ENCODE measurements around the gene KLF3.

KLF3 gene

DNA sequence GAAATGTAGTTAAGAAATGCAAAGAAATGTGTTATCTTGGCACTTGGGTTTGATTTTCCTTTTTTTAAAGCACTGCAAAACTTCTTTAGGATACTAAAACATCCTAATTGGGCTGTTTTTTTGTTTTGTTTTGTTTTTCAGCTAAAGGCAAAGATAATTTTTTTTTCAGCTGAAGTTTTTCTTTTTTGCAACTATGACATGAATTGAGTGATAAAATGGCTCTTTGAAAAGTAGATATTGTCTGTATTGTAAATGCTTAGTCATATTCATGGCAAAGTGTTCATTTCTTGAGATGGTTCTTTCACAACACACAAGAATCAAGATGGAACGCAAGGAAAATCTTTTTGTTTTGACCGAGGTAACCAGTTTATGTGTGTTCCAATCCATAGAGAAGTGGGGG, 35.1 kb downstream of the KLF3 start:
- DNase-seq, result no peak

DNA sequence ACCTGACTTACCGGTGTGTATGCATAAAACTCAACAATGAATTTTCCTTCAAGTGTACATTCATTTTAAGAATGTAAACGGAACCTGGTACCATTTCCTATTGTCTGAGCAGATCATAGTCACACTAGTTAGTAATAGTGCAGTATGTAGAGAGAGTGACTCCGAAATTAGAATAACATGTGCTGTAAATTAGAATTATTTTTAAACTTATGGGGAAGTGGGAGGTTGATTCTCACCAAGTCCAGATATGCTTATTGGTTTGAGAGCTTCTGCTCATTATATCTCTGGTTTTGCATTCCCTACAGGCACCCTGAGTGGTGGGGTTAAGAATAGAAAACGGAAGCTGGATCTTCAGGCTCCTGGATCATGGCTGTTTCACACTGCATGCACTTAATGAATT, 39.6 kb downstream of the KLF3 start:
- DNase-seq, result no peak

DNA sequence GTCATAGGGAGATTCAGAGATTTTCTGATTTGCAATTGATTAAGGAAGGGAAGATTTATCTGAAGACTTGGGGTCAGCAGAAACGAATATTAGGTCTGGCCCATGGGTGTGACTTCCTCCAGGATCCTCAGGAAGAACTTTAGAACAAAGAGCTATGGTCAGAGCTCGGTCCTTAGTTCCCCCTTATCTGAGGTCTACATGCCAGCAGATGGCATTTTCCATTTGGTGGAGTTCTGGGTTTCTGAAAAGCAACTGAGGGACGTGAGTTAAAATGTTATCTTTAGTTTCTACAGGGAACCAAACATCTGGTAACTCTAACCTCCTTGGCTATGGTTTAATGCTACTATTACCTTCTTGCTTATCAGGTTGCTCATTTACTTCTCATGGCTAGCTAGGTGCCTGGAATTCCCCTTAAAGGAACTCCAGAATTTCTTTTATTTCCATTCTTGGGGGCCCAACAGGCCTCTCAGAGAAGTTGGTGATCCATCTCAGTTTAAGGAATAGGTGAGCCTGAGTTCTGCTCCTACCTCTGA, 40.7 kb downstream of the KLF3 start:
- no peak for DNase-seq

DNA sequence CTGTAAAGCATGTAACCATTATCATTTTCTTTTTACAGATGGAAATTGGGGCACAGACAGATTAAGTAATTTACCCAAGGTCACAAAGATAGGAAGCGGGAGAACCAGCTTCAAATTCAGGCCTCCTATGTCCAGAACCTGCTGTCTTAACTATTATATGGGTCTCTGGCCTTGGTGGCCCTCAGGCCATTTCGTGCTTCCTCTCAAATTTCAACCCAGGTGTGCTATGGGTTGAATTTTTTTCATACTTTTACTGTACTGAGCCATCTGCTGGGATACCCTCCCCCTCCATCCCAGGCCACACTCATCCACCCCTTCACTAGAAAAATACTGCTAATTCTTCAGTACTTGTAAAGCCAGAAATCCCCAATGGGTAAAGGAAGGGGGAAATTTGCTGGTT, 42.3 kb downstream of the KLF3 start:
- DNase-seq, result no peak

- no peak for DNase-seq
Measured at GRCh38 chr4:38710053-38710452, 46.1 kb downstream of the KLF3 start.

DNA sequence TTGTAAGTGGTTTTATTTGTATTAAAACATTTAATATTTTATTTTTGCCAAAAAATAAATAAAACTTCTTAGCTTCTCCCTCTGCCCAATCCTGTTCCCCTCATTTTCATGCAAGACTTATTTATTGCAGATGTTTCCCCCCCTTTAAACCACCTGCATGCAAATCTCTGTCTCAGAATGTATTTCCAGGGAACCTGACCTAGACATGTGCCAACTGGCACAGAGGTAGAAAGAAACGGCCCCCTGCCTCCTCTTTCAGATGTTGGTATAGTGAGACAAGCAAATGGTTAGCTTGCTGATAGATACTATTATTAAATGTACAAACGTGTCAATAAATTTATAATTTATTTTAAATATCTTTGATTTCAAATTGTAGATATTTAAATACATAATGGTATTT, 47.1 kb downstream of the KLF3 start:
- no peak for DNase-seq

DNA sequence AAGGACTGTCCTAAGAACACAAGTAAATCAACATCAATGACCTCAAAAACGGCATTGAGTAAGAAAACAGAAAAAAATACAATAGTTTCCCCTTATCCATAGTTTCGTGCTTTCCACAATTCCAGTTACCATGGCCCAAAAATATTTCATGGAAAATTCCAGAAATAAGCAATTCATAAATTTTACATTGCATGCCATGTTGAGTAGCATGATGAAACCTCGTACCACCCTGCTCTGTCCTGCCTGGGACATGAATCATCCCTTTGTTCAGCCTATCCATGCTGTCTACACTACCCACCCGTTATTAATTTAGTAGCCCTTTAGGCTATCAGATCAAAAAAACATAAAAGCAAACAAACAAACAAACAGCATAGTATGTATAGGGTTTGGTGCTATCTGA, 51.1 kb downstream of the KLF3 start:
- DNase-seq, result no peak

DNA sequence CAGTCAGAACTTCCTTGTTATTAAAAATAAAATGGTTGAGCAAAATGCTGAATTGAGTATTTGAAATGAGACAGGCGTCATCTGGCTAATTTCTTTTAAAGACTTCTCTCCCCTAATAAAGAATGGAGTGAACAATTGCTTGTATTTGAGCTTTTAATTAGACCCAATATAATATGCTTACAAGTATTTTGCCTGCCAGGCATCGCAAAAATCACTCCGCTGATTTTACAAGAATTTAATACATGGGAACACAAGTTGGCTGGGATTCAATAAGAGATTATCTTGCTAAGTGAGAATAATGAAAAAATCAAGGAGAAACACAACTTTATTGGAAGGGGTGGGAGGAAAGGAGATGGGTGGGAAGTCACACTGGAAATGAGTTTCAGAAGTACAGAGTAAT, 52.3 kb downstream of the KLF3 start:
- no peak for DNase-seq

- DNase-seq, result no peak
Measured at GRCh38 chr4:38717604-38718003, 53.6 kb downstream of the KLF3 start.

GRCh38 chr4:38723114-38723513, 59.1 kb downstream of the KLF3 start:
- DNase-seq, result no peak

- no peak for DNase-seq
Measured at GRCh38 chr4:38723726-38724474, 59.9 kb downstream of the KLF3 start.

GRCh38 chr4:38724475-38724808, 60.4 kb downstream of the KLF3 start:
- no peak for DNase-seq

DNA sequence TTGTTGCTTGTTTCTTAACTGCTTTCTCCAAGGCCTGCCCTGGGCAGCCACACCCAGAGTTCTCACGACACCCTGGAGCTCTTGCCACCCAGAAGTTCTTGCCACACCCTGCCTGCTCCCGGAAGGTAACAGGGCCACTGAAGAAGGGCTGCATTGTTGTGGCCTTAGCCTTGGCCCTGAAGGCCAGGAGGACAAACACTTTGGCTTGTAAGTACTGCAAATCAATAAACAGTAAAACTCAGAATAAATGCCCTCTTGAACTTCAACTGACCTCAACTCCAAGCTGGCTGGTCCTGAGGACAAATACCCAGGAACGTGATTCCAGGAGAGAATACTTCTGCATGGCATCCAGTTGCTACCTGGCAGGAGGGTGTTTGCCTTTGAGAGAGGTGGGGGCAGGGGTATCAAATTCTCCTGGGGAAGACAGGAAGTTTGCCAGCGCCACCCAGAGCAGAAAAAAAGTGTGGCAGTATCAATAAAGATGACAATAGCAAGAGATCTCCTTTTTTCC, 64.7 kb downstream of the KLF3 start:
- no peak for DNase-seq

GRCh38 chr4:38730493-38730829, 66.5 kb downstream of the KLF3 start:
- DNase-seq, result no peak

DNA sequence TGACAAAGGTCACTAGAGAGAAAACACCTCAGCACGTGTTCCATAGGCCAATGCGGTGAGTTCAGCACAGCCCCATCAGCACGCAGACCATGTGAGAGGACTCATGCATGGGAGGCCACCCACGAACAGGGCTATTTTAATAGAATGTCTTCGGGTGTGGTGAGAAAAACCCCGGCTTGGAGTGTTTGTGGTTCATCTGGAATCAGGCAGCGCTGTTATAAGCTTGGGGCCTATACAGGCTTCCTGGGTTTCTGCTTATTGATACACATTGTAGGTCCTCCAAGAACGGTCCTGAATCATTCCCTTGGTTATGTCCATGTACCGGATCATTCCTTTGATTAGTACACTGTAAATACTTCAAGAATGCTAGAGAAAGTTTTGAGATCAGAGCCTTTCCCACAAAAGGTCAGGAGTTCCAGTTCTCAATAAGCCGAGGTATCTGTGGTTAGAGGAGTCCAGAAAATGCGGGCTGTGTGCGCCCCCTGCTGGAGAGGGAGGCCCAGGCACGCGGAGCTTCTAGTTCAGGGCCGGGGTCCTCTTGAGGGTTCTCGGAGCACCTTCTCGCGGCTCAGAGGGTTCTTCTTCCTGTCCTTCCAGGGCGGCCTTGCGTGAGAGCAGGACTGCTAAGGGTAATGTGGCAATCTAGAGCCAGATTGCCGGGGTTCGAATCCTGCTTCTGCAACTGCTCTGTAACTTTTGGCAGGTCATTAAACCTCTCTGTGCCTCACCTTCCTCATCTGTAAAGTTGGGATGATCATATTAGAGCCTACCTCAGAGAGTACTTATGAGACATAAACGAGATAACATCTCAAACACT, 67.0 kb downstream of the KLF3 start:
- DNase-seq, result peak; percentile 86

- DNase-seq, result no peak
Measured at GRCh38 chr4:38733663-38734062, 69.7 kb downstream of the KLF3 start.

GRCh38 chr4:38734446-38734845, 70.4 kb downstream of the KLF3 start:
- DNase-seq, result no peak

DNA sequence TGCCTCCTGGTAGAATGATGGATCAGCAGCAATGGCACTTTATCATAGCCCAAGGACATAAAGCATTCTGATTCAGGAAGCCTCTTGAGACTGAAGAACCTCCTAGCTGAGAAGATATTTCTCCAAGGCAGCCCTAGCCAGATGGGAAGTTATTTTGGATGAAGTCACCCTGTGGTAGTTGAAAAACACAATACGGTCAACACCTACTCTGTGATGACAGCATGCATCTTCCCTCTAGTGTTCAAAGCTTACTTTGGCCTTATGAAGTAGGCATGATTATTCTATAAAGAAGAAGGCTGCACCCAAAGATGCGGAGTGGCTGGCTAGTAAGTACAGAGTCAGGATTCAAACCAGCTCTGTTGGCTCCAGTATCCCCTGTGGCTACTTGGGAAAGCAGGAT, 70.9 kb downstream of the KLF3 start:
- DNase-seq, result no peak

DNA sequence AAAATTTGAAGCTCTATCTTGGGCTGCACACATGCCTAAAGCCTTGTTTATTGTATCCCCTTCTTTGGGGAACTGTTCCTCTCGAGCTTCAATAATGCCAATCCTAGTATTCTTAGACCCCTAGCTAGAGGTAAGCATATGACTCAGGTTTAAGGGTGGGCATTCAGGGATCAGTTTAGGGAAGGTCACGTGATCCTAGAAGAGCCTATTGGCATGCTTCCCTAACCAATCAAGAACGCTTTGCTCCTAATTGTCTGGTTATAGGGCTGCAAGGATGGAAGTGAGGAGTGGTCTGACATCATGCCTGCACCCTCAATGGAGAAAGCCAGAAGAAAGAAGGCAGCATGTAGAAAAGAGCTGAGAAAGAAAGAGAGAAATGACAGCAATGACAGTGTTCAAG, 71.9 kb downstream of the KLF3 start:
- no peak for DNase-seq

- no peak for DNase-seq
Measured at GRCh38 chr4:38738940-38739803, 75.2 kb downstream of the KLF3 start.

- no peak for DNase-seq
Measured at GRCh38 chr4:38740303-38740702, 76.3 kb downstream of the KLF3 start.

- no peak for DNase-seq
Measured at GRCh38 chr4:38743866-38744265, 79.9 kb downstream of the KLF3 start.

- no peak for DNase-seq
Measured at GRCh38 chr4:38745881-38746280, 81.9 kb downstream of the KLF3 start.

All from T-helper 9 cell (primary cell).